SKM-1 treated with dmso at 0.1 percent for 144 hours (cell line): ENCODE results near the gene PROM2.

Source experiments
- DNase-seq: peaks from one replicate; lab custom pipeline; 2025; ENCODE audit not compliant: unreplicated experiment; lab: John Stamatoyannopoulos, UW

The PROM2 gene

DNA sequence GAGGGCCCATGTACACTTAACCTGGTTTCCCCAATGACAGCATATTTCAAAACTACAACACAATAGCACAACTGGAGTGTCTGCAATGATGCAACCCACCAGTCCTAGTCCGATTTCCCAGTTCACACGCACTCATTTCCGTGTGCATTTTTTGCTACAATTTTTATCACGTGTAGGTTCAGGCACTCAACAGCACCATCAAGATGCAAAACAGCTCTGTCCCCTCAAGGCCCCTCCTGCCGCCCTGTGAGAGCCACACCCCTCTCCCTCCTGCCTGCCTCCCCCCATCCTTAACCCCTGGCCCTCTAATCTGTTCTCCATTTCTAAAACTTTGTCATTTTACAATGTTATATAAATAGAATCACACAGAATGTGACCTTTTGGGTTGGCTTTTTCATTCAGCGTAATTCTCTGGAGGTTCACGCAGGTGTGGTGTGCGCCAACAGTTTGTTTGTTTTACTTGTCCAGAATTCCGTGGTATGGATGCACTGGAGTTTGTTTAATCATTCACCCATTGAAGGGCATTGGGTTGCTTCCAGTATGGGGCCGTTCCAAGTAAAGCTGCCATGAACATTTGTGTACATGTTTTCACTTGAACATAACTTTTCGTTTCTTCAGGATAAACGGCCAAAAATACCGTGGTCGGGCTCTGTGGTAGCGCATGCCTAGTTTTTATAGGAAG, 31.3 kb downstream of the PROM2 start:
- DNase-seq = no peak

DNA sequence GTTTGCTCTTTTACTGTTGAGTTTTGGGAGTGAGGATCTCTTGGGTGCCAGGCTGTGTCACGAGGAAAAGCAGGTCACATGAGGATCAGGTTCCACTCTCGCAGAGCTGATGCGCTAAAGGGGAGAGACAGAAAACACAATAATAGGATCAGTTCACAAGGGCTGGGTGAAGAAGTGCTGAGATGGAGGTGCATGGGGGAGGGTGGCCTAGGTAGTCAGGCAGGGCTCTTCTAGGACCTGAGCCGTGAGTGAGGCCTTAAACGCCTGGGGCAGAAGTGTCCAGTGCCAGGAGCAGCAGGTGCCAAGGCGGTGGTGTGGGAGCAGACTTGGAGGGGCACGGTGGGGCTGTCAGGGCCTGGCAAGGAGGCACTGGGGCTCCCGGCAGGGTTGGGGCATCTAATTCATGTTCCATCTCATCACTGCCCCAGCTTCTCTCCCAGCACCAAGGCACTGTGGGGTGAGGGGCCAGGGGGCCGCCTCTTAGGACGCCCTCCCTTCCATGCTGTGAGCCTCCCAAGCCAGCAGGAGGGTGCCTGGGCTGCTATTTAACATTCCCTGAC, 32.2 kb downstream of the PROM2 start:
- DNase-seq = no peak

DNA sequence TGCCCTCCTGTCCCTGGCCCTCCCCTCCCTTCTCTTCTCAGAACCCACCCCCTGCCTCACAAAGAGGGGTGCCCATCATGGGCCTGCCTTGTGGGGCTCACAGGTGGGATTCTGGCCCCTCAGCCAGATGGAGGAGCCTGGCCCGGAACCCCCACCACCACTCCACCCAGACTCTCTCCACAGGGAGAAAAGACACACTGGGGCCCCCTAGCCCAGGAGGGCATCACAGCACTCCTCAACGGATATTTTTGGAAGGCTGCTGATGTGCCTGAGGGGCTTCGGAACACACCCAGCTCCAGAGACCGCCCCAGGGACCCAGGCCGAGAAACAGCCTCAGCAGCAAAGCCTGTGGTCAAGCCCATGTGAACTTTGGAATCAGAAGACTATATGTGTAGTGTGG, 32.8 kb downstream of the PROM2 start:
- no peak for DNase-seq

DNA sequence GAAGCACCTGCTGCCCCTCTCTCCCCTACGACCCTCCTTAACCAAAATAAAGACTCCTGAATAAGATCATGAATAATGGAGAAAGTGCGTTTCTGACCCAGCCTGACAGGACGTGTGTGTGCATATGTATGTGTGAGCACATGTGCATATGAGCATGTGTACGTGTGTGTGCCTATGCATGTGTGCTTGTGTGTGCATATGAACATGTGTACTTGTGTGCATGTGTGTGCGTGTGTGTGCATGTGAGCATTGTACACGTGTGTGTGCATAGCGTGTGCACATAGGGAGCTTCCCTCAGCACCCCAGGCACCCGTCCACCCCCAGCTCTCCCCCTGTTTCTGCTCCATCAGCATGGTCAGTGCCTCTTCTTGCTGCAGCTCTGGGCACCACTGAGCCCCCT, 33.6 kb downstream of the PROM2 start:
- DNase-seq = no peak

DNA sequence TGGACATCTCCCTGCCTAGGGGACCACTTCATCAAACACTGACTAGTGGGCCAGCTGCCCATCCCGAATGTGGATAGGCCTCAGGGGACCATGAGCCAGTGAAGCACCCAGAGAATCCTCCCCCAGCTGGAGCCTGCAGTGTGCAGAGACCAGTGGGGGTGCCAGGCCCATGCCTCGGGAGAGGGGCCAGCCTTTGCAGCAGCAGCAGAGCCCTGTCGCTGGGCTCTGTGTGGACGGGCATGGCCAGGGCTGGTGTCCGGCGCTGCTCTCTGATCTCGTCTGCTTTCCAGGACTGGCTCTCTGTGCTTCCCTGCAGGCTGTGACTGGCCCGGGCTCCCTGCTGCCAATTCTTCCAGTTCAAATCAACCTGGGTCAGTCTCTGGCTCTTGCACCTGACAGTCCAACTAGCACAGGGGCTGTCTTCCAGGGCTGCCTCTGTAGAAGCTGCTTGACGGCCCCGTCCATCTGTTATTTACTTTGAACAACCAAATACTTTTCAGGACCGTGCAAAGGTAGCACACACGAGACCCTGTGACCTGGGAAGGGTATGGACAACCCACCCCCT, 34.3 kb downstream of the PROM2 start:
- DNase-seq = no peak

DNA sequence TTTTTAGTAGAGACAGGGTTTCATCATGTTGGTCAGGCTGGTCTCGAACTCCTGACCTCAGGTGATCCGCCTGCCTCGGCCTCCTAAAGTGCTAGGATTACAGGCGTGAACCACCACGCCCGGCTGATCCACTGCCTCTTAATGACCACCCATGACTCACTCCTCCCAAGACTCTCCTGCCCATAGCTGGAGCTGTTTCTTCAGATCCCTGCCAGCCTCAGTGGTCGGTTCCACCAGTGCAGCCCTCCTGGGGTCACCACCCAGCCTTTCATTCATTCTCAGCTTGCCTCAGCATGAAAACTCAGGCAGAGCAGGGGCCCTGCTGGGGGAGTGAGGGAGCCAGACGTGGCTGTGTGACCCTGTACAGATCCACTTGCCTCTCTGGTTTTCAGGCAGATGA, 35.4 kb downstream of the PROM2 start:
- DNase-seq = no peak

DNA sequence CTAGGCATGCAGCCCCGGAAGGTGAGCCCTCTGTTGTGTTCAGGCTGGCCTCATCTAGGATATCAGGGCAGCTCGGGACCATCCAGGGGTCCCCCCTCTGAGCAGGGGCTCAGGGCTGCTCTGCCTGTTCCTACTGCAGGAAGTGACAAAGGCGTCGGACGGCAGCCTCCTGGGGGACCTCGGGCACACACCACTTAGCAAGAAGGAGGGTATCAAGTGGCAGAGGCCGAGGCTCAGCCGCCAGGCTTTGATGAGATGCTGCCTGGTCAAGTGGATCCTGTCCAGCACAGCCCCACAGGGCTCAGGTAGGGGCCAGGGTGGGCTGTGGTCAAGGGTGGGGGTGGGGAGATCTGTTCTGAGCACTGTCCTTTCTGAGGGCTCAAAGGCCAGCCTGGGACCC, 36.0 kb downstream of the PROM2 start:
- no peak for DNase-seq

DNA sequence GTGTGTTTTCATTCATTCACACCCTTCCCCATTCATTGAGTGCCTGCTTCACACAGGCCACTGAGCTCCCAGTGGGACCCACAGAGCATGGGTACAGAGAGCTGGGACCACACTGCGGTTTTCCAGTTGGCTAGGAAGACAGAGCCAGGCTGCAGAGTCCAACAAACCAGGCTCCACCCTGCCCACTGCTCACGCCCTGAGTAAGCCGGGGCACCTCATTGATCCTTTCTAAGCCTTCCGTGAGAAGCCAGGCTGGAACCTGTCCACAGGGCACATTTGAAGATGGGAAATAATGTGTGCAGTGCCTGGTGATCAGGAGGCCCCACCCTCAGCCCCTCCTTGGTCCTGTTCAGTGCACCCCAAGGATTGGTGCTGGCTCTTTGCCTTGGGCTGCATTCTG, 36.4 kb downstream of the PROM2 start:
- no peak for DNase-seq

DNA sequence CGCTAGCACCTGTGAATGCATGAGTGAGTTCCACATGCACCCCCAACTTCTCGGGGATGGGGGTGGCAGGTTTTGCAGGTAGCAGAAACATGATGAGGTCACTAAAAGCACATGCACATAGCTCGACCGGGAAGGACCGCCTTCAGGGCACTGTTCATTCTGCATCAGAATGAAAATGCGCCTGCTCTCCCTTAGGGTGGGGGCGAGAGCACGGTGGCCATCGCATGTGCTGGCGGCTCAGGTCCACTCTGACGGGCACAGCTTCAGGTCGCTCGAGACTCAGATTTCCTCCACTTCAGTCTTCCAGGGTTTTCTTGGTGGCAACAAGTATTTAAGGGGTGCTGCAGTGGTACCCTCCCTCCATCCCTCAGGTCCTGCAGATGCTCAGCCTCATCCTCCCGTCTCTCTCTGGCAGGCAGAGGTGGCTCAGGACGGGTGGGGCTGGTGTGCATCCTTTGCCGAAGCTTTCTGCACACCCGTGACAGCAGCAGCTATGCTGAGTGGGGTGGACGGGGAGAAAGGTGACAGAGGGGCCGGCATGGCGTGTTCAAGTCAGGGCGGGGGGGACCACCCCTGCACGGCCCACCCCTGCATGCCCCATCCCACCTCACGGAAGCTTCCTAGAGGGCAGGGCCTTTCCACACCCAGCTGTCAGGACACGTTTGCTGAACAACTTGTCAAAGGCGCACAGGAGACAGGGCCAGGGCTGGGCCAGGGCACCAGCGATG, 37.7 kb downstream of the PROM2 start:
- no peak for DNase-seq

DNA sequence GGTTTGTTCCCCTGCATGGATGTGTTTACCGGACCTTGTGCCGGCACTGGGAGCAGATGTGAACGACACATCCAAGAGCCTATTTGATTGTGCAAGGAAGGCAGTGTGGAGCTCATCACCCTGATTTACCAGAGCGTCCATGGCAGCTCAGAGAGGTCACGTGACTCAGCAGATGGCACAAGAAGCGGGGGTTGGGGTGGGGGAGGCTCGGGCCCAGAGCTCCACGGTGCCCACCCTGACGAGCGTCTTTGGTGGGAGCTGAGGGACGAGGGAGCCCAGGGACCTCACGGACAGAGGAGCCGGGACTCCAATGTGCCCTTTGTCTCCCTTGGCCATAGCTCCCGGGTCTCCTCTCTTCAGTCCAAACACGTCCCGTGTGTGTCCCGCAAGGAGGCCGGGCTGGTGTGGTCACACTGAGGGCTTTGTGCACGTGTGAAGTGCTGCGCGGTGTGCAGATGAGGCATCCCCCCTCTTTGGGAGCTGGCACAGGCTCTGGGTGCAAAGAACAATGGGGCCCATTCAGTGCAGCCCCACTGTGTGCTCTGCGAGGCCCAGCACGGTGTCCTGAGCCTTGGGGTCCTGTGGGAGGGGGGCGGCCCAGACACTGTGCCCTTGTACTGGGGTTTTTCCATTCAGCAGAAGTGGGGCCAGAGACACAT, 38.4 kb downstream of the PROM2 start:
- DNase-seq = no peak

DNA sequence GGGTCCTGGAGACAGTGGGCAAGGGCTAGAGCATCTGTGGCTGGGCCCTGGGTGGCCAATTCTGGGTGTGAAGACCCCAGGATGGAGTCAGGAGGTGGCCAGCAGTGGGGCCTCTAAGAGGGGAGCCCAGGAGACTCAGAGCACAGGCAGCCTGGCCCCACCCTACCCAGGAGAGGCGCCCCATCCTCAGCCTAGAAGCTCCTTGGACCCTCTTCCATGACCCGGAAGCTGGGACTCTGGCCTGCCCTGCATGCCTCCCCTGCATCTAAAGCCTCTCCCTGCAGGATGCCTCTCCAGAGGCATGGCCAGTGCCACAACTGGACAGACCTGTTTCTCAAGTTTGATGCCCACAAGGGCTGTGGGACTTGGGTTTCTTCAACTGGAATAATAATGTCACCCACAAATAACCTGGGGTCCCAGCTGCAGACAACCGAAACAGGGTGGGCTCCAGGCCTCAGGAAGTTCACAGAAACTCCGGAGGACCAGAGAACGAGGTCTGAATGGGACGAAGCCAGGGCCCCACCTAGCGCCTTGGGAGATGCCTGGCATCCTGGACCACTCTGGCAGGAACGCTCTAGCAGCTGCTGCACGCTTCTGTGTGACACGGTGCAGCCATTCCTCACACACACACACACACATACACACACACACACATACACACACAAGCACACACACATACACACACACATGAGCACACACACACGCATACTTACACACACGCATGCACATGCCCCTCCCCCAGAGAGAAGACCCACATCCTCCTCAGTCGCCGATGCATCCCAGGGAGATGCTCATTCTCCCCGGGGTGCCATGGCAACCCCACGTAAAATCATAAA, 39.3 kb downstream of the PROM2 start:
- no peak for DNase-seq

DNA sequence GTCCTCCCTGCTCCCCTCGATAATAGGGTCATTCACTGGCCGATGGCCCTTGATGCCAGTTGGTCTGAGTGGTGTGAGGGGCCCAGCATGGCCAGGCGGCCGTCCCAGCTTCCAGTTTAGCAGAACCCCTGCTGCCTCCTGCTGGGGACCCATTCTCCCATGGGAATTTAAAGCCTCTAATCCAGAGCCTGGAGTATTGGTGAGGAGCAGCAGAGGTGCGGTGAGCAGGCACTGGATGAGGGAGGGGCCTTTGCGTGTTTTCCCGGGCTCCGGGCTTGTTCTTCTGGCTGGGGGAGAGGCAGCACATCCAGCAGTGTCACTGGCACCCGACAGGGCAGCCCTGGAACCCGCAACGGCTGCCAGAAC, 40.3 kb downstream of the PROM2 start:
- DNase-seq = no peak

DNA sequence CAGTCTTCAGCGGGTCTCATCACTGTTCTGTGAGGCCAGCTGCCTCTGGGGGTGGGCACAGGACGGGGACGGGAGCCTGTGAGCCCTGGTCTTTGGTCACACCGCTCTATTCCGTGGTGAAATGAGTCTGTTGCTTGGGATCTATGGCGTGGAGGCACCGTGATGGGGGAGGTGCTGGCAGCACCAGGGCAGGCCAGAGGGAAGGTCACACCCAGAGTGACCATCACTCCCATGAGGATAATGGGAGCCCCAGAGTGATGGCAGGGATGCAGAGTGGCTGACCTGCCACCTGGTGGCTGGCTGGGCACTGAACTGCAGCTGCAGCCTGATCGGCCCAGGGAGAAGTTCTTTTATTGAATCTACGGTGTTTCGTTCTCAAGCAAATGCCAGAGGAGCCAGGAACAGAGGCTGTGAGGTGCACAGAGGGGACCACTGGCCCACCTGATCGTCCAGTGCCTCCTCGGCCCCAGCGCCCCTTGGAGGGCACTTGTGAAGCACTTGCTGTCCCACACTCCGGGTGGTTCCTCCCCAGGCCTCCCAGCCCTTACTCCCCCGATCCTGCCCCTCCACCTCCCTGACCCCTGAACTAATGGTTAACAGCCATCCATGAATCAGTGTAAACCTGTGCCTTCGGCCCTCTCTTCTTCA, 40.8 kb downstream of the PROM2 start:
- peak; percentile 37 for DNase-seq

DNA sequence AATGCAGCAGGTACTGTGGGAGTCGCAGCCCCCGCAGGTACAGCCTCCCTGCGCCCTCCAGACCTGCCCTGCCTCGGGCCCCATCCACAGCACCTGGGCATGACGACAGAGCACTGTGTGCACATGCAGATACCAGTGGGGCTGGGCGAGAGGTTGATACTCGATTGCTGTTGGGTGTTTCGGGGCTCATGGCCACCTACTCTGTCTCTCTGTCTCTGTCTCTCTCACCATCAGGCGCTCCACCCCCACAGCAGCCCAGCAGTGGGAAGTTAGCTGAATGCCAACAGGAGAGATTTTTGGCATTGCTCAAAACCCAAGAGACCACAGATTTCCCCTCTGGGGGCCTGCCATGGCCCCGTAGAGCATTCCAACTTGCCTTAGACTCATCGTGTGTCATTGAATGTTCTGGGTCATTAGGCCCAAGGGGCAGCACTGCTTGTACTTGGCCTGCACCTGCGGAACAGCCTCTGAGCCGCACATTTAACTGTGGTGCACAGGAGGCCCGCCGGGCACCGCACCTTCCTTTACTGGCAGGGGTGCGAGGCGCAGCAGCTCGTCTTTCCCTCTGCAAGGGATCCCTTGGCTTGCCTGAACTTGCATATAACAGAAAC, 41.7 kb downstream of the PROM2 start:
- no peak for DNase-seq

DNA sequence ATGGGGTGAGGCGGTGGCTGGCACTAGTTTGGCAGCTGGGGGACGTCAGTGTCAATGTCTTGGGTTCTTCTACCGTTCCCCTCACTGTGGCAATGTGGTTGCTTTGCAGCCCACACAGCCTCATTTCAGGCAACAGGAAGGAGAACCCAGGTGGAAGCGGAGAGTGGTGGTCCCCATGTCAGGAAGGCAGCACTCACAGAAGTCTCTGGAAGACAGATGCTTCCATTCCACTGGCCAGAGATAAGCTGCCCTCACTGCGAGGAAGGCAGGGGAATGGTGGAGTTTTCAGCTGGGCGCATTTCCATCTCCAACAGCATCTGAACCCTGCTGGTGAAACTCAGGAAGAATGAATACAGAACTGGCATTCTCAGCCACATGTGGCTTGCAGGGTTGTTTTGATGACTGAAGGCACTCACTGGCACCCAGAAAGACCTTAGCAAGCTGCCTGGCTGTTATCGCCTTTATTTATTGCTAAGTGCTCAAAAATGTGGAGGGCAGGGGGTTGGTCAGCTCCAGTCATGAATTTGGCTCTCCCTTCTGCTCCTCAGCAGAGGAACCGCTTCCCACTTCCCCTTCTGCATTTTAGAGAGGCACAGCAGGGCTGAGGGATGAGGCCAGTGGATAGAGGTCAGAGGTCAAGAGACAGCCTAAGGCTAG, 42.3 kb downstream of the PROM2 start:
- peak; percentile 68 for DNase-seq

DNA sequence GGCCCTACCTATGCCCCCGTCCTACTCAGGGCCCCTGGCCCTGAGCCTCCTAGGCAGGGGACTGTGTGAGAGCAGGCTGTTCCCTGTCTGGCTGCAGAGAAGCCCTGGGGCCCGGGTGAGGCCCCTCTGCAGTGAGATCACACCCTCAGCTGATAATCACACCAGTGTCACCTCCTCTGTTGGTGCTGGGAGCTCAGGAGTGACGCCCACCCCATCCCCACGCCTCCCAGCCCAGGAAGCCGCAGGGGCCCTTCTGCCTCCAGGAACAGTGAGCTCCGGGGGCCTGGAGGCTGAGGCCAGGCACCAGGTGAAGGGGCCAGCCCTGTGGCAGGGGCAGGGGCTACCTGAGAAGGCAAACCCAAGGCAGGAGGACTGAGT, 42.9 kb downstream of the PROM2 start:
- no peak for DNase-seq

DNA sequence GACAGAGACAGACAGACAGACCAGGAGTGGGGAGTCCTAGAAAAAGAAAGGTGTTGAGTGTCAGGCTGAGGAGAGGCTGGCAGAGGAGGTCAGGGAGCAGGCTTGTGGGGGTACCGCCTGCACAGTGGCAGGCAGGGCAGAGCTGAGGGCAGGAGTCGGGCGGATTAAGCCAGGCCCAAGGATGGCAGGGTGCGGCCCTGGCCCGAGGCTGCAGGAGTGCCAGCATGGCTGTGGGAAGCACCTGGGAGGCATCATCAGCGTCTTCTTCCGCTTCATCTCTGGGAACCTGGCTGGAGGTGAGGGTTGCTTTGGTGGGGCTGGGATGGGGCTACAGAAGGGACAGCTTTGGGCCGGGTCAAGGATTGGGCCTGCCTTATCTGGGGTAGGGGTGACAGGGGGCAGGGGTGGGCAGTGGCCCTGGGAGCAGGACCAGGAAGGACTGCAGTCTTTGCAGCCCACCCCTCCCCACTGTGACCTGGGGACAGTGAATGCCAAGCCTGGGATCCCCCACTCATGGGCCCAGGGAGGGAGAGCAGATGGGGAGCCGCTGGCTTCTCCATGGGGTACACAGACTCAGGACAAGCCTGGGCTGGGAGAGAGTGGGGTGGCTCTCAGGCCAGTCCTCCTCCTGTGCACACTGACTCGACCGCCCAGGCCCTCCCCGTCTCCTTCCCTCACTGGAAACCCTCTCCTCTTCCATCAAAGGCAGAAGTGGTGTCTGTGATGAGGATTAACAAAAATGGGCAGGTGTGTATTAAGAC, 43.6 kb downstream of the PROM2 start:
- no peak for DNase-seq

DNA sequence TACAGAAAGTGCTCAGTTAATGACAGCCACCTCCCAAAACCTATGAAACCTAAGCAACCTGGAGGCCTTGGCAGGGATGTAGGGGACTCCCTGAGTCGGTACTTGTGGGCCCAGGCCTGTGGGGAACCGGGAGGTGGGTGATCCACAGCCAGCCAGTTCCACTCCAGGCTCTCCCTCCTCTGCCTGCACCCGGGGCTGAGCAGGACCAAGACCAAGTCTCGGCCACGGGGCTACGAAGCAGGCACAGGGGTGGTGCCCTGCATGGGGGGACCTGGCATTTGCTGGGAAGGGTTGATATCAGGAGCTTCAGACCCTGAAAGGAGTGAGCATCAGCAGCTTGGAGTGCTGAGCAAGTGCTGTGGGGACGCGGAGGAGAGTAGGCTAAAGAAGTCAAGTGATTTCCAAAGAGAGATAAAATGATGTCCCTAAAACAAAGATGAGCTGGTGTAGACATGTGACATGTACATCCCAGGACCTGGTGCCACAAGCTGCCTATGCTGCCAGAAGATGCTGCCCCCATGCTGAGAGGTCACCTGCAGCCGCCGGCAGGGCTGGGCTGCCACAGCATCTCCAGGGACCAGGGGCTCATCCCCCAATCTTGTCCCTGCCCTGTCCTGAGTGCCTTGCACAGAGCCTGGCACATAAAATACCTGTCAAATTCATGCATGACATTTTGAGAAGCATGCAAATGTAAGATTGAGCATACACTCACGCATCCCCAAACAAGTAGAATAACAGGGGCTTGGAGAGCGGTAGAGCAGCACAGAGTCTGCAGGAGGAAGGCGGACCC, 44.4 kb downstream of the PROM2 start:
- no peak for DNase-seq
